HepG2 (cell line): ENCODE data around the gene CCDC57. TPM values are rescaled to one million over a fixed set of nuclear protein-coding genes. Genes with fewer than 3 reads are reported as not detected.

Source experiments
- ARNT2 ChIP-seq: sonication (generic); formaldehyde crosslinking; IDR thresholded peaks from 2 replicates; pipeline ENCODE4 v1.8.0; 2022; ENCODE audit warnings: mild to moderate bottlenecking, low read depth, missing genetic modification reagents, moderate library complexity
- CHD4 ChIP-seq: fragments of 200-600 bp; sonication (generic); IDR thresholded peaks from 2 replicates; pipeline ENCODE4 v1.7.0; 2017; ENCODE audit warnings: mild to moderate bottlenecking, low read length, borderline replicate concordance
- GZF1 ChIP-seq: sonication (generic); formaldehyde crosslinking; IDR thresholded peaks from 2 replicates; pipeline ENCODE4 v1.5.1; 2020; ENCODE audit warnings: mild to moderate bottlenecking, missing genetic modification reagents
- HDAC6 ChIP-seq: fragments of 200-600 bp; sonication (generic); IDR thresholded peaks from 2 replicates; pipeline ENCODE4 v1.7.0; 2017; ENCODE audit warnings: mild to moderate bottlenecking, antibody characterized with exemption, low read length, low read depth
- HNRNPLL ChIP-seq: fragments of 200-400 bp; formaldehyde crosslinking; IDR thresholded peaks from 2 replicates; pipeline ENCODE4 v1.6.1; 2017; ENCODE audit warnings: mild to moderate bottlenecking, low read depth, low read length; ENCODE audit not compliant: poor library complexity, severe bottlenecking
- KAT2B ChIP-seq: fragments of 150-350 bp; IDR thresholded peaks from 2 replicates; pipeline ENCODE4 v1.6.1; 2014; ENCODE audit warnings: low read depth, low read length, borderline replicate concordance
- NR2F6 ChIP-seq, 2 experiments: IDR thresholded peaks; 2 replicates each; pipeline ENCODE4 v1.6.1; 2016; ENCODE audit warnings: antibody characterized with exemption in 1 of 2, mild to moderate bottlenecking in 1 of 2
- SALL2 ChIP-seq: sonication (generic); formaldehyde crosslinking; IDR thresholded peaks from 2 replicates; pipeline ENCODE4 v1.8.1; 2023; ENCODE audit warnings: mild to moderate bottlenecking, missing genetic modification reagents, inconsistent platforms
- SKI ChIP-seq: fragments of 450-650 bp; IDR thresholded peaks from one replicate; pipeline ENCODE4 v1.6.1; 2018; ENCODE audit warnings: mild to moderate bottlenecking; ENCODE audit not compliant: partially characterized antibody
- ZEB1 ChIP-seq: IDR thresholded peaks from 2 replicates; pipeline ENCODE4 v1.6.1; 2012; ENCODE audit warnings: mild to moderate bottlenecking, low read depth, inconsistent platforms; ENCODE audit not compliant: insufficient replicate concordance
- ZMYM2 ChIP-seq: sonication (generic); formaldehyde crosslinking; IDR thresholded peaks from 2 replicates; pipeline ENCODE4 v1.8.0; 2022; ENCODE audit warnings: mild to moderate bottlenecking, missing genetic modification reagents
- ZMYM3 ChIP-seq: sonication (generic); formaldehyde crosslinking; IDR thresholded peaks from 2 replicates; pipeline ENCODE4 v1.5.1; 2020; ENCODE audit warnings: mild to moderate bottlenecking, missing genetic modification reagents
- ZNF138 ChIP-seq: sonication (generic); formaldehyde crosslinking; IDR thresholded peaks from 2 replicates; pipeline ENCODE4 v1.5.0; 2020; ENCODE audit warnings: mild to moderate bottlenecking, low read depth, missing genetic modification reagents
- ZNF446 ChIP-seq: sonication (generic); formaldehyde crosslinking; IDR thresholded peaks from 2 replicates; pipeline ENCODE4 v1.5.0; 2020; ENCODE audit warnings: mild to moderate bottlenecking, missing genetic modification reagents
- ZNF468 ChIP-seq: sonication (generic); formaldehyde crosslinking; IDR thresholded peaks from 2 replicates; pipeline ENCODE4 v1.8.0; 2022; ENCODE audit warnings: mild to moderate bottlenecking, moderate library complexity, missing genetic modification reagents
- ZNF589 ChIP-seq: sonication (generic); formaldehyde crosslinking; conservative IDR thresholded peaks from 2 replicates; pipeline ENCODE4 v1.8.0; 2022; ENCODE audit warnings: mild to moderate bottlenecking, moderate library complexity, missing genetic modification reagents
- ZNF615 ChIP-seq: sonication (generic); formaldehyde crosslinking; IDR thresholded peaks from 2 replicates; pipeline ENCODE4 v1.5.0; 2020; ENCODE audit warnings: mild to moderate bottlenecking, missing genetic modification reagents, borderline replicate concordance
- ZNF775 ChIP-seq: sonication (generic); formaldehyde crosslinking; IDR thresholded peaks from 2 replicates; pipeline ENCODE4 v1.4.0; 2020; ENCODE audit warnings: missing genetic modification reagents, mild to moderate bottlenecking, moderate library complexity, borderline replicate concordance
- polyA plus RNA-seq, 8 experiments: library from polyadenylated mRNA; depleted of rRNA in 3 of 8; stranded (reverse) in 7 of 8; unstranded in 1 of 8; fragments of >200 nt; fragmentation: Illumina TruSeq in 4 of 8; extraction: Trizol in 4 of 8; gene quantifications; 2 replicates each; pipeline versions ENCODE4 v1.2.1 to v1.2.3, GENCODE V29; 2011 to 2016; ENCODE audit warnings: low read depth in 4 of 8, missing spikeins in 1 of 8, mixed read lengths in 1 of 8; ENCODE audit not compliant: insufficient read depth in 1 of 8
- total RNA-seq, 5 experiments: library from RNA; depleted of rRNA; stranded (reverse); fragments of >200 nt; fragmentation: Illumina TruSeq; extraction: Trizol; gene quantifications; 2 replicates each; pipeline ENCODE4 v1.2.3, GENCODE V29; 2016; ENCODE audit warnings: low read depth in 1 of 5
- TF ChIP-seq, protein P1 (sequence below): sonication (generic); formaldehyde crosslinking; IDR thresholded peaks from 2 replicates; pipeline ENCODE4 v1.4.0; 2020; ENCODE audit warnings: mild to moderate bottlenecking, missing genetic modification reagents, borderline replicate concordance
- TF ChIP-seq, protein P2 (sequence below): sonication (generic); formaldehyde crosslinking; IDR thresholded peaks from 2 replicates; pipeline ENCODE4 v1.8.0; 2022; ENCODE audit warnings: missing genetic modification reagents, mild to moderate bottlenecking, borderline replicate concordance
- TF ChIP-seq, protein P3 (sequence below): sonication (generic); formaldehyde crosslinking; IDR thresholded peaks from 2 replicates; pipeline ENCODE4 v1.5.1; 2020; ENCODE audit warnings: missing genetic modification reagents, mild to moderate bottlenecking, borderline replicate concordance

Gene CCDC57
- total and polyA plus RNA-seq, 2 of the 13 experiments (the other 11 are each of a cell fraction or from before 2014, with no cell fraction given), result 59.3 to 59.9 TPM

DNA sequence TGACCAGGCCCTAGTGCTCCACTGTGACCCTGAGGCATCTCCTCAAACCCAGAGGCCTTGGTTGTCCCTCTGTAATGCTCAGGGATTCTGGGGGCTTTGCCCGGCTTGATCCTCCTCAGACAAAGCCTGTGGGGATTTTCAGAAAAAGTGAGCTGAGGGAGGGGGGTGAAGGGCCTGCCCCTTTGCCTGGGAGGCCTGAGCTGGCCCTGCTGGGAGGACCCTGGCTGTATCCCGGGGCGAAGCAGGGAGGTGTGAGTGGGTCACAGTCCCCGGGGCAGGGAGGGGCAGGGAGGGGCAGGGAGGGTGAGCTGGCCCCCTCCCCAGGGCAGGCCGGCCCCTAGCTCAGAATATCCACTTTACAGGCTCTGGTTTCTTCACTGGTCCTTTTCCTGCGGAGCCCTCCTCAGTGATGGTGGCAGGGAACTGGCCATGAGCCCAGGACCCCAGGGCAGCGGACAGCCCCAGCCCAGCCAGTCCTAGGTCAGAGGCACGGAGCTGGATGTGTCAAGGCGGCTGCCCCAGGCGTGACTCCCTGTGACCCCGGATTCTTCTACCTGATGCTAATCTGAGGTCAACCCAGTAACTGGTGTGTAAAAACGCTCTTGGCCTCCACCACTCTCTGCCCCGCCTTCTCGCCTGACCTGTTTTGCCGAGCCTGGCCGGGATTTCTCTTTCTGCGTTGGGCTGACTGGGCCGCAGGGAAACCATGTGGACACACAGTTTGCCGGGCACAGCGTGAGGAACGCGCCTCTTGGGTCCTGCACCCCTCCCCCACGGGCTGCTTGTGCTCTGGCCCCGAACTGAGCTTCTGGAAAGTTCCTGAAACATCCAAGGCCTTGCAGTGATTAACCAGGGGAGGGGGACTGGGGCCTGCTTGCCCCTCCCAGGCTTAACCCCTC lies 108.8 kb downstream of the CCDC57 start (continued):
- TF ChIP-seq, protein P1, sequence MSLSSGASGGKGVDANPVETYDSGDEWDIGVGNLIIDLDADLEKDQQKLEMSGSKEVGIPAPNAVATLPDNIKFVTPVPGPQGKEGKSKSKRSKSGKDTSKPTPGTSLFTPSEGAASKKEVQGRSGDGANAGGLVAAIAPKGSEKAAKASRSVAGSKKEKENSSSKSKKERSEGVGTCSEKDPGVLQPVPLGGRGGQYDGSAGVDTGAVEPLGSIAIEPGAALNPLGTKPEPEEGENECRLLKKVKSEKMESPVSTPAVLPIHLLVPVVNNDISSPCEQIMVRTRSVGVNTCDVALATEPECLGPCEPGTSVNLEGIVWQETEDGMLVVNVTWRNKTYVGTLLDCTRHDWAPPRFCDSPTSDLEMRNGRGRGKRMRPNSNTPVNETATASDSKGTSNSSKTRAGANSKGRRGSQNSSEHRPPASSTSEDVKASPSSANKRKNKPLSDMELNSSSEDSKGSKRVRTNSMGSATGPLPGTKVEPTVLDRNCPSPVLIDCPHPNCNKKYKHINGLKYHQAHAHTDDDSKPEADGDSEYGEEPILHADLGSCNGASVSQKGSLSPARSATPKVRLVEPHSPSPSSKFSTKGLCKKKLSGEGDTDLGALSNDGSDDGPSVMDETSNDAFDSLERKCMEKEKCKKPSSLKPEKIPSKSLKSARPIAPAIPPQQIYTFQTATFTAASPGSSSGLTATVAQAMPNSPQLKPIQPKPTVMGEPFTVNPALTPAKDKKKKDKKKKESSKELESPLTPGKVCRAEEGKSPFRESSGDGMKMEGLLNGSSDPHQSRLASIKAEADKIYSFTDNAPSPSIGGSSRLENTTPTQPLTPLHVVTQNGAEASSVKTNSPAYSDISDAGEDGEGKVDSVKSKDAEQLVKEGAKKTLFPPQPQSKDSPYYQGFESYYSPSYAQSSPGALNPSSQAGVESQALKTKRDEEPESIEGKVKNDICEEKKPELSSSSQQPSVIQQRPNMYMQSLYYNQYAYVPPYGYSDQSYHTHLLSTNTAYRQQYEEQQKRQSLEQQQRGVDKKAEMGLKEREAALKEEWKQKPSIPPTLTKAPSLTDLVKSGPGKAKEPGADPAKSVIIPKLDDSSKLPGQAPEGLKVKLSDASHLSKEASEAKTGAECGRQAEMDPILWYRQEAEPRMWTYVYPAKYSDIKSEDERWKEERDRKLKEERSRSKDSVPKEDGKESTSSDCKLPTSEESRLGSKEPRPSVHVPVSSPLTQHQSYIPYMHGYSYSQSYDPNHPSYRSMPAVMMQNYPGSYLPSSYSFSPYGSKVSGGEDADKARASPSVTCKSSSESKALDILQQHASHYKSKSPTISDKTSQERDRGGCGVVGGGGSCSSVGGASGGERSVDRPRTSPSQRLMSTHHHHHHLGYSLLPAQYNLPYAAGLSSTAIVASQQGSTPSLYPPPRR (CRISPR knock-in tag), result peak; percentile 88; the same call in 1 of the 2 replicates
- TF ChIP-seq ZEB1 (no peak), ZMYM3 (CRISPR knock-in tag) (peak; percentile 59; the same call in 1 of the 2 replicates), NR2F6 (IDR thresholded peaks at IDR 0.05) (peak; percentile 95), NR2F6 (CRISPR knock-in tag; IDR thresholded peaks at IDR 0.05) (peak; percentile 97), ZNF446 (CRISPR knock-in tag) (peak; percentile 95), ZNF589 (CRISPR knock-in tag) (no peak), HDAC6 (no peak), CHD4 (no peak), ZNF775 (no peak), GZF1 (CRISPR knock-in tag) (peak; percentile 80; the same call in 1 of the 2 replicates), ARNT2 (CRISPR knock-in tag) (peak; percentile 83), SALL2 (CRISPR knock-in tag) (peak; percentile 87; the same call in 1 of the 2 replicates), SKI (peak; percentile 87), ZNF468 (CRISPR knock-in tag) (peak; percentile 29), ZMYM2 (CRISPR knock-in tag) (0 out of 2 replicates have a peak, but pooled peaks have one; percentile 50), ZNF615 (peak; percentile 53; the same call in 1 of the 2 replicates), KAT2B (no peak), HNRNPLL (peak; percentile 68), ZNF138 (CRISPR knock-in tag) (no peak)
- TF ChIP-seq, protein P2, sequence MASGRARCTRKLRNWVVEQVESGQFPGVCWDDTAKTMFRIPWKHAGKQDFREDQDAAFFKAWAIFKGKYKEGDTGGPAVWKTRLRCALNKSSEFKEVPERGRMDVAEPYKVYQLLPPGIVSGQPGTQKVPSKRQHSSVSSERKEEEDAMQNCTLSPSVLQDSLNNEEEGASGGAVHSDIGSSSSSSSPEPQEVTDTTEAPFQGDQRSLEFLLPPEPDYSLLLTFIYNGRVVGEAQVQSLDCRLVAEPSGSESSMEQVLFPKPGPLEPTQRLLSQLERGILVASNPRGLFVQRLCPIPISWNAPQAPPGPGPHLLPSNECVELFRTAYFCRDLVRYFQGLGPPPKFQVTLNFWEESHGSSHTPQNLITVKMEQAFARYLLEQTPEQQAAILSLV (CRISPR knock-in tag), result 0 out of 2 replicates have a peak, but pooled peaks have one; percentile 77
- TF ChIP-seq, protein P3, sequence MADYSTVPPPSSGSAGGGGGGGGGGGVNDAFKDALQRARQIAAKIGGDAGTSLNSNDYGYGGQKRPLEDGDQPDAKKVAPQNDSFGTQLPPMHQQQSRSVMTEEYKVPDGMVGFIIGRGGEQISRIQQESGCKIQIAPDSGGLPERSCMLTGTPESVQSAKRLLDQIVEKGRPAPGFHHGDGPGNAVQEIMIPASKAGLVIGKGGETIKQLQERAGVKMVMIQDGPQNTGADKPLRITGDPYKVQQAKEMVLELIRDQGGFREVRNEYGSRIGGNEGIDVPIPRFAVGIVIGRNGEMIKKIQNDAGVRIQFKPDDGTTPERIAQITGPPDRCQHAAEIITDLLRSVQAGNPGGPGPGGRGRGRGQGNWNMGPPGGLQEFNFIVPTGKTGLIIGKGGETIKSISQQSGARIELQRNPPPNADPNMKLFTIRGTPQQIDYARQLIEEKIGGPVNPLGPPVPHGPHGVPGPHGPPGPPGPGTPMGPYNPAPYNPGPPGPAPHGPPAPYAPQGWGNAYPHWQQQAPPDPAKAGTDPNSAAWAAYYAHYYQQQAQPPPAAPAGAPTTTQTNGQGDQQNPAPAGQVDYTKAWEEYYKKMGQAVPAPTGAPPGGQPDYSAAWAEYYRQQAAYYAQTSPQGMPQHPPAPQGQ (CRISPR knock-in tag), result no peak
